GM23338 (cell line): ENCODE results near the gene RPTOR. TPM values are rescaled to one million over a fixed set of nuclear protein-coding genes. Genes with fewer than 3 reads are reported as not detected.

ENCODE experiments used
- ATAC-seq: fragments of 200-7000 bp; cut with Tn5 transposase; 3 replicates; pipeline ENCODE4 v1.9.1; 2020
- DNase-seq: peaks from one replicate; pipeline ENCODE4 v3.0.0-alpha.2; 2015; ENCODE audit warnings: low spot score
- H2AFZ ChIP-seq: fragments of 200-600 bp; sonication (generic); 2 replicates; pipeline ENCODE4 v1.8.0; 2016; ENCODE audit warnings: antibody characterized with exemption, mild to moderate bottlenecking, moderate library complexity
- H3F3A ChIP-seq: fragments of 200-600 bp; sonication (generic); replicated peaks from 2 replicates; pipeline ENCODE4 v1.8.0; 2017; ENCODE audit warnings: antibody characterized with exemption, mixed run types, low read depth
- H3K27ac ChIP-seq: fragments of 200-600 bp; sonication (generic); 2 replicates; pipeline ENCODE4 v1.6.1; 2016; ENCODE audit warnings: low read depth
- H3K27me3 ChIP-seq: fragments of 200-600 bp; sonication (generic); 2 replicates; pipeline ENCODE4 v1.8.0; 2016; ENCODE audit warnings: mild to moderate bottlenecking, mixed run types, moderate library complexity; ENCODE audit not compliant: insufficient read depth
- H3K36me3 ChIP-seq: fragments of 200-600 bp; sonication (generic); 2 replicates; pipeline ENCODE4 v1.8.0; 2016; ENCODE audit warnings: mild to moderate bottlenecking; ENCODE audit not compliant: insufficient read depth
- H3K4me1 ChIP-seq: fragments of 200-600 bp; sonication (generic); 2 replicates; pipeline ENCODE4 v1.8.0; 2016; ENCODE audit warnings: mild to moderate bottlenecking, moderate library complexity; ENCODE audit not compliant: insufficient read depth
- H3K4me2 ChIP-seq: fragments of 200-600 bp; sonication (generic); 2 replicates; pipeline ENCODE4 v1.7.1; 2017; ENCODE audit warnings: mixed run types
- H3K4me3 ChIP-seq: fragments of 200-600 bp; sonication (generic); 2 replicates; pipeline ENCODE4 v1.6.1; 2016; ENCODE audit warnings: mixed run types
- H3K79me2 ChIP-seq: fragments of 200-600 bp; sonication (generic); replicated peaks from 2 replicates; pipeline ENCODE4 v1.8.0; 2017; ENCODE audit warnings: mild to moderate bottlenecking; ENCODE audit not compliant: insufficient read depth
- H3K9me2 ChIP-seq: fragments of 200-600 bp; sonication (generic); 2 replicates; pipeline ENCODE4 v1.8.0; 2017; ENCODE audit not compliant: insufficient read depth
- H4K20me1 ChIP-seq: fragments of 200-600 bp; sonication (generic); replicated peaks from 2 replicates; pipeline ENCODE4 v1.8.0; 2017; ENCODE audit warnings: mild to moderate bottlenecking; ENCODE audit not compliant: insufficient read depth
- H3K27ac Mint-ChIP-seq: 2 replicates; pipeline ENCODE4 v1.8.0; 2020; ENCODE audit warnings: inconsistent platforms, mild to moderate bottlenecking, moderate library complexity, mixed read lengths
- H3K27me3 Mint-ChIP-seq: 3 replicates; pipeline ENCODE4 v1.8.0; 2022; ENCODE audit warnings: low read depth, mild to moderate bottlenecking, moderate library complexity, mixed read lengths, inconsistent platforms; ENCODE audit not compliant: insufficient read depth, poor library complexity
- H3K36me3 Mint-ChIP-seq: 3 replicates; pipeline ENCODE4 v1.8.0; 2021; ENCODE audit warnings: low read depth, mild to moderate bottlenecking, inconsistent platforms, moderate library complexity, mixed read lengths
- H3K4me1 Mint-ChIP-seq: 3 replicates; pipeline ENCODE4 v1.8.0; 2020; ENCODE audit warnings: mild to moderate bottlenecking, inconsistent platforms, mixed read lengths
- H3K4me3 Mint-ChIP-seq: 3 replicates; pipeline ENCODE4 v1.8.0; 2021; ENCODE audit warnings: moderate library complexity, mild to moderate bottlenecking, inconsistent platforms, mixed read lengths
- H3K9me3 Mint-ChIP-seq: 3 replicates; pipeline ENCODE4 v1.8.0; 2020; ENCODE audit warnings: moderate library complexity, mild to moderate bottlenecking, inconsistent platforms, mixed read lengths
- EZH2 ChIP-seq: fragments of 200-600 bp; sonication (generic); IDR thresholded peaks from one replicate; pipeline ENCODE4 v1.8.0; 2017; ENCODE audit warnings: antibody characterized with exemption, mild to moderate bottlenecking, low read depth; ENCODE audit not compliant: unreplicated experiment
- JUNB ChIP-seq: IDR thresholded peaks from one replicate; pipeline ENCODE4 v1.6.1; 2016; ENCODE audit warnings: antibody characterized with exemption; ENCODE audit not compliant: unreplicated experiment
- ZNF331 ChIP-seq: fragments of 250-450 bp; sonication (Bioruptor Pico); IDR thresholded peaks from 2 replicates; pipeline ENCODE4 v1.5.0; 2020; ENCODE audit warnings: low read depth, mild to moderate bottlenecking, moderate library complexity
- polyA plus RNA-seq: library from polyadenylated mRNA; unstranded; fragments of >200 nt; fragmentation: Nextera tagmentation; extraction: Ambion mirVana; gene quantifications from 2 replicates; pipeline ENCODE4 v1.2.1, GENCODE V29; 2016
- total RNA-seq: library from RNA; depleted of rRNA; stranded (reverse); fragments of >200 nt; shearing (Covaris generic); gene quantifications from 2 replicates; pipeline ENCODE4 v1.2.3, GENCODE V29; 2014
- TF ChIP-seq, protein P1 (sequence below): fragments of 250-450 bp; sonication (Bioruptor Pico); IDR thresholded peaks from 2 replicates; pipeline ENCODE4 v1.5.0; 2020; ENCODE audit warnings: mild to moderate bottlenecking, moderate library complexity
- TF ChIP-seq, protein P2 (sequence below): IDR thresholded peaks from one replicate; pipeline ENCODE4 v1.6.1; 2018; ENCODE audit warnings: antibody characterized with exemption; ENCODE audit not compliant: unreplicated experiment
- TF ChIP-seq, protein P3 (sequence below), 2 experiments: fragments of 200-600 bp in 1 of 2; sonication (generic) in 1 of 2; conservative IDR thresholded peaks; 2 replicates each; pipeline versions ENCODE4 v1.5.1 to v1.6.1; 2016 to 2017; ENCODE audit warnings: antibody characterized with exemption in 2 of 2, low read depth in 2 of 2, mild to moderate bottlenecking in 2 of 2, moderate library complexity in 1 of 2

The RPTOR gene
- total and polyA plus RNA-seq, 2 experiments from 2014 or later = 9.5 to 38.0 TPM

DNA sequence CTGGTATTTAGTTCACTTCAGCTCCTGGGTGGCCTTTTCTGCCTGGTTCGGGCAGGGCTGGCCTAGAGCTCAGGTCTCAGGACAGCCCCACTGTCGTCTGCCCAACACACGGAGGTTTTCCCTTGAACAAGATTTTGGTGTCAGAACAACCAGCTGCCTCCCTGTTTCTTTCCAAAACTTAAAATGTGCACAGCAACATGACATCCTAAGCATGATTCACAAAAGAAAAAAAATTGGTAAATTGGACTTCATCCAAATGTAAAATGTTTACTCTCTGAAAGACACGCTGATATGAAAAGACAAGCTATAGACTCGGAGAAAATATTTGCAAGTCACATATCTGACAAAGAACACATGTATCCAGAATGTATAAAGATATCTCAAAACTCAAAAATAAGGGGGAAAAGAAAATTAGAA, 249.2 kb downstream of the RPTOR start:
- Histone ChIP-seq H3K4me2 (no peak overlapping the region), H3K79me2 (0 out of 2 replicates have a peak, but pooled peaks cover 1% of the 10 kb centered on the region), H3K27me3 (no peaks in the 10 kb centered on the region), H3K36me3 (no peaks in the 10 kb centered on the region; the same call in 1 of the 2 replicates), H3K4me3 (no peak overlapping the region), H2AFZ (no peak overlapping the region), H3K9me2 (no peaks in the 10 kb centered on the region), H3F3A (no peaks in the 10 kb centered on the region), H4K20me1 (peaks cover 7% of the 10 kb centered on the region; the same call in 1 of the 2 replicates), H3K4me1 (no peaks in the 10 kb centered on the region), H3K27ac (no peak overlapping the region)
- Mint-ChIP-seq H3K4me1 (peaks cover 22% of the 10 kb centered on the region), H3K27me3 (peaks cover 2% of the 10 kb centered on the region), H3K27ac (no peak overlapping the region), H3K4me3 (no peak overlapping the region), H3K36me3 (peaks cover 8% of the 10 kb centered on the region; the same call in 2 of the 3 replicates), H3K9me3 (no peaks in the 10 kb centered on the region)
- DNase-seq (no peak), ATAC-seq (no peak)
- TF ChIP-seq JUNB (no peak), EZH2 (no peak), ZNF331 (no peak)
- TF ChIP-seq, protein P1, sequence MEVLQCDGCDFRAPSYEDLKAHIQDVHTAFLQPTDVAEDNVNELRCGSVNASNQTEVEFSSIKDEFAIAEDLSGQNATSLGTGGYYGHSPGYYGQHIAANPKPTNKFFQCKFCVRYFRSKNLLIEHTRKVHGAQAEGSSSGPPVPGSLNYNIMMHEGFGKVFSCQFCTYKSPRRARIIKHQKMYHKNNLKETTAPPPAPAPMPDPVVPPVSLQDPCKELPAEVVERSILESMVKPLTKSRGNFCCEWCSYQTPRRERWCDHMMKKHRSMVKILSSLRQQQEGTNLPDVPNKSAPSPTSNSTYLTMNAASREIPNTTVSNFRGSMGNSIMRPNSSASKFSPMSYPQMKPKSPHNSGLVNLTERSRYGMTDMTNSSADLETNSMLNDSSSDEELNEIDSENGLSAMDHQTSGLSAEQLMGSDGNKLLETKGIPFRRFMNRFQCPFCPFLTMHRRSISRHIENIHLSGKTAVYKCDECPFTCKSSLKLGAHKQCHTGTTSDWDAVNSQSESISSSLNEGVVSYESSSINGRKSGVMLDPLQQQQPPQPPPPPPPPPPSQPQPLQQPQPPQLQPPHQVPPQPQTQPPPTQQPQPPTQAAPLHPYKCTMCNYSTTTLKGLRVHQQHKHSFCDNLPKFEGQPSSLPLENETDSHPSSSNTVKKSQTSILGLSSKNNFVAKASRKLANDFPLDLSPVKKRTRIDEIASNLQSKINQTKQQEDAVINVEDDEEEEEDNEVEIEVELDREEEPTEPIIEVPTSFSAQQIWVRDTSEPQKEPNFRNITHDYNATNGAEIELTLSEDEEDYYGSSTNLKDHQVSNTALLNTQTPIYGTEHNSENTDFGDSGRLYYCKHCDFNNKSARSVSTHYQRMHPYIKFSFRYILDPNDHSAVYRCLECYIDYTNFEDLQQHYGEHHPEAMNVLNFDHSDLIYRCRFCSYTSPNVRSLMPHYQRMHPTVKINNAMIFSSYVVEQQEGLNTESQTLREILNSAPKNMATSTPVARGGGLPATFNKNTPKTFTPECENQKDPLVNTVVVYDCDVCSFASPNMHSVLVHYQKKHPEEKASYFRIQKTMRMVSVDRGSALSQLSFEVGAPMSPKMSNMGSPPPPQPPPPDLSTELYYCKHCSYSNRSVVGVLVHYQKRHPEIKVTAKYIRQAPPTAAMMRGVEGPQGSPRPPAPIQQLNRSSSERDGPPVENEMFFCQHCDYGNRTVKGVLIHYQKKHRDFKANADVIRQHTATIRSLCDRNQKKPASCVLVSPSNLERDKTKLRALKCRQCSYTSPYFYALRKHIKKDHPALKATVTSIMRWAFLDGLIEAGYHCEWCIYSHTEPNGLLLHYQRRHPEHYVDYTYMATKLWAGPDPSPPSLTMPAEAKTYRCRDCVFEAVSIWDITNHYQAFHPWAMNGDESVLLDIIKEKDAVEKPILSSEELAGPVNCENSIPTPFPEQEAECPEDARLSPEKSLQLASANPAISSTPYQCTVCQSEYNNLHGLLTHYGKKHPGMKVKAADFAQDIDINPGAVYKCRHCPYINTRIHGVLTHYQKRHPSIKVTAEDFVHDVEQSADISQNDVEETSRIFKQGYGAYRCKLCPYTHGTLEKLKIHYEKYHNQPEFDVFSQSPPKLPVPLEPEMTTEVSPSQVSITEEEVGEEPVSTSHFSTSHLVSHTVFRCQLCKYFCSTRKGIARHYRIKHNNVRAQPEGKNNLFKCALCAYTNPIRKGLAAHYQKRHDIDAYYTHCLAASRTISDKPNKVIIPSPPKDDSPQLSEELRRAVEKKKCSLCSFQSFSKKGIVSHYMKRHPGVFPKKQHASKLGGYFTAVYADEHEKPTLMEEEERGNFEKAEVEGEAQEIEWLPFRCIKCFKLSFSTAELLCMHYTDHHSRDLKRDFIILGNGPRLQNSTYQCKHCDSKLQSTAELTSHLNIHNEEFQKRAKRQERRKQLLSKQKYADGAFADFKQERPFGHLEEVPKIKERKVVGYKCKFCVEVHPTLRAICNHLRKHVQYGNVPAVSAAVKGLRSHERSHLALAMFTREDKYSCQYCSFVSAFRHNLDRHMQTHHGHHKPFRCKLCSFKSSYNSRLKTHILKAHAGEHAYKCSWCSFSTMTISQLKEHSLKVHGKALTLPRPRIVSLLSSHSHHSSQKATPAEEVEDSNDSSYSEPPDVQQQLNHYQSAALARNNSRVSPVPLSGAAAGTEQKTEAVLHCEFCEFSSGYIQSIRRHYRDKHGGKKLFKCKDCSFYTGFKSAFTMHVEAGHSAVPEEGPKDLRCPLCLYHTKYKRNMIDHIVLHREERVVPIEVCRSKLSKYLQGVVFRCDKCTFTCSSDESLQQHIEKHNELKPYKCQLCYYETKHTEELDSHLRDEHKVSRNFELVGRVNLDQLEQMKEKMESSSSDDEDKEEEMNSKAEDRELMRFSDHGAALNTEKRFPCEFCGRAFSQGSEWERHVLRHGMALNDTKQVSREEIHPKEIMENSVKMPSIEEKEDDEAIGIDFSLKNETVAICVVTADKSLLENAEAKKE (CRISPR knock-in tag) = no peak
- TF ChIP-seq, protein P2, sequence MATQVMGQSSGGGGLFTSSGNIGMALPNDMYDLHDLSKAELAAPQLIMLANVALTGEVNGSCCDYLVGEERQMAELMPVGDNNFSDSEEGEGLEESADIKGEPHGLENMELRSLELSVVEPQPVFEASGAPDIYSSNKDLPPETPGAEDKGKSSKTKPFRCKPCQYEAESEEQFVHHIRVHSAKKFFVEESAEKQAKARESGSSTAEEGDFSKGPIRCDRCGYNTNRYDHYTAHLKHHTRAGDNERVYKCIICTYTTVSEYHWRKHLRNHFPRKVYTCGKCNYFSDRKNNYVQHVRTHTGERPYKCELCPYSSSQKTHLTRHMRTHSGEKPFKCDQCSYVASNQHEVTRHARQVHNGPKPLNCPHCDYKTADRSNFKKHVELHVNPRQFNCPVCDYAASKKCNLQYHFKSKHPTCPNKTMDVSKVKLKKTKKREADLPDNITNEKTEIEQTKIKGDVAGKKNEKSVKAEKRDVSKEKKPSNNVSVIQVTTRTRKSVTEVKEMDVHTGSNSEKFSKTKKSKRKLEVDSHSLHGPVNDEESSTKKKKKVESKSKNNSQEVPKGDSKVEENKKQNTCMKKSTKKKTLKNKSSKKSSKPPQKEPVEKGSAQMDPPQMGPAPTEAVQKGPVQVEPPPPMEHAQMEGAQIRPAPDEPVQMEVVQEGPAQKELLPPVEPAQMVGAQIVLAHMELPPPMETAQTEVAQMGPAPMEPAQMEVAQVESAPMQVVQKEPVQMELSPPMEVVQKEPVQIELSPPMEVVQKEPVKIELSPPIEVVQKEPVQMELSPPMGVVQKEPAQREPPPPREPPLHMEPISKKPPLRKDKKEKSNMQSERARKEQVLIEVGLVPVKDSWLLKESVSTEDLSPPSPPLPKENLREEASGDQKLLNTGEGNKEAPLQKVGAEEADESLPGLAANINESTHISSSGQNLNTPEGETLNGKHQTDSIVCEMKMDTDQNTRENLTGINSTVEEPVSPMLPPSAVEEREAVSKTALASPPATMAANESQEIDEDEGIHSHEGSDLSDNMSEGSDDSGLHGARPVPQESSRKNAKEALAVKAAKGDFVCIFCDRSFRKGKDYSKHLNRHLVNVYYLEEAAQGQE = no peak
- TF ChIP-seq, protein P3, sequence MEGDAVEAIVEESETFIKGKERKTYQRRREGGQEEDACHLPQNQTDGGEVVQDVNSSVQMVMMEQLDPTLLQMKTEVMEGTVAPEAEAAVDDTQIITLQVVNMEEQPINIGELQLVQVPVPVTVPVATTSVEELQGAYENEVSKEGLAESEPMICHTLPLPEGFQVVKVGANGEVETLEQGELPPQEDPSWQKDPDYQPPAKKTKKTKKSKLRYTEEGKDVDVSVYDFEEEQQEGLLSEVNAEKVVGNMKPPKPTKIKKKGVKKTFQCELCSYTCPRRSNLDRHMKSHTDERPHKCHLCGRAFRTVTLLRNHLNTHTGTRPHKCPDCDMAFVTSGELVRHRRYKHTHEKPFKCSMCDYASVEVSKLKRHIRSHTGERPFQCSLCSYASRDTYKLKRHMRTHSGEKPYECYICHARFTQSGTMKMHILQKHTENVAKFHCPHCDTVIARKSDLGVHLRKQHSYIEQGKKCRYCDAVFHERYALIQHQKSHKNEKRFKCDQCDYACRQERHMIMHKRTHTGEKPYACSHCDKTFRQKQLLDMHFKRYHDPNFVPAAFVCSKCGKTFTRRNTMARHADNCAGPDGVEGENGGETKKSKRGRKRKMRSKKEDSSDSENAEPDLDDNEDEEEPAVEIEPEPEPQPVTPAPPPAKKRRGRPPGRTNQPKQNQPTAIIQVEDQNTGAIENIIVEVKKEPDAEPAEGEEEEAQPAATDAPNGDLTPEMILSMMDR (conservative IDR thresholded peaks at IDR 0.05; ENCODE audit: low read depth in 2 of 2) = no peak
